ENCODE results near the gene PRPF6. TPM values are rescaled to one million over a fixed set of nuclear protein-coding genes. Genes with fewer than 3 reads are reported as not detected.

PRPF6 gene
- polyA plus RNA-seq, 4 donors, result 35.3 to 61.2 (median 48.1) TPM

GRCh38 chr20:64047968-64048401 lies 67.1 kb downstream of the PRPF6 start:
- Histone ChIP-seq H3K4me3 (ENCODE audit: low read depth in 1 of 3, low read length in 3 of 3) (peak overlapping the region in 2 of 3 donors; percentile 13 to 36), H3K27ac (ENCODE audit: low read depth in 1 of 3, low read length in 2 of 3) (no peak overlapping the region), H3K4me1 (ENCODE audit: control insufficient read depth in 3 of 3, insufficient read depth in 2 of 3, low read depth in 1 of 3, low read length in 2 of 3) (peaks cover 0 to 3% (median 3%) of the 10 kb centered on the region in 3 donors), H3K9me3 (ENCODE audit: control insufficient read depth in 2 of 2, insufficient read depth in 1 of 2, low read depth in 1 of 2, low read length in 1 of 2) (no peaks in the 10 kb centered on the region), H3K27me3 (ENCODE audit: control insufficient read depth in 3 of 3, insufficient read depth in 3 of 3, low read length in 3 of 3) (peaks cover 28 to 85% (median 42%) of the 10 kb centered on the region in 3 donors), H3K36me3 (ENCODE audit: control insufficient read depth in 3 of 3, insufficient read depth in 2 of 3, low read depth in 1 of 3, low read length in 3 of 3) (peaks cover 0 to 2% (median 0%) of the 10 kb centered on the region in 3 donors)
- 10 to 14% (median 10%) methylated on average over 34 to 49 of the region's 49 CpGs for WGBS, 3 donors
- no peak for DNase-seq
- FAIRE-seq, result no peak

GRCh38 chr20:64048402-64049044 lies 67.6 kb downstream of the PRPF6 start:
- Histone ChIP-seq H3K4me1 (ENCODE audit: control insufficient read depth in 3 of 3, insufficient read depth in 2 of 3, low read depth in 1 of 3, low read length in 2 of 3) (peaks cover 0 to 3% (median 3%) of the 10 kb centered on the region in 3 donors), H3K9me3 (ENCODE audit: control insufficient read depth in 2 of 2, insufficient read depth in 1 of 2, low read depth in 1 of 2, low read length in 1 of 2) (no peaks in the 10 kb centered on the region), H3K36me3 (ENCODE audit: control insufficient read depth in 3 of 3, insufficient read depth in 2 of 3, low read depth in 1 of 3, low read length in 3 of 3) (peaks cover 0 to 2% (median 0%) of the 10 kb centered on the region in 3 donors), H3K27me3 (ENCODE audit: control insufficient read depth in 3 of 3, insufficient read depth in 3 of 3, low read length in 3 of 3) (peaks cover 28 to 85% (median 42%) of the 10 kb centered on the region in 3 donors), H3K27ac (ENCODE audit: low read depth in 1 of 3, low read length in 2 of 3) (no peak overlapping the region), H3K4me3 (ENCODE audit: low read depth in 1 of 3, low read length in 3 of 3) (peak overlapping the region in 1 of 3 donors; percentile 36)
- 3 to 4% (median 4%) methylated on average over 44 to 101 of the region's 101 CpGs for WGBS, 3 donors
- FAIRE-seq (no peak), DNase-seq (no peak)

- DNase-seq, result peak in 1 of 2 donors; percentile 39
- peak within 1 kb of the TSS in 1 of 3 donors; percentile 78 for H3K27ac ChIP-seq (ENCODE audit: low read depth in 1 of 3, low read length in 2 of 3)
- no peaks in the 10 kb centered on the region for H3K9me3 ChIP-seq (ENCODE audit: control insufficient read depth in 2 of 2, insufficient read depth in 1 of 2, low read depth in 1 of 2, low read length in 1 of 2)
- 1% methylated on average over 19 to 109 of the region's 111 CpGs for WGBS, 3 donors
- no peak for FAIRE-seq
- H3K36me3 ChIP-seq (ENCODE audit: control insufficient read depth in 3 of 3, insufficient read depth in 2 of 3, low read depth in 1 of 3, low read length in 3 of 3), result peaks cover 0 to 2% (median 0%) of the 10 kb centered on the region in 3 donors
- peaks cover 28 to 86% (median 44%) of the 10 kb centered on the region in 3 donors for H3K27me3 ChIP-seq (ENCODE audit: control insufficient read depth in 3 of 3, insufficient read depth in 3 of 3, low read length in 3 of 3)
- peak within 1 kb of the TSS in 1 of 3 donors; percentile 36 for H3K4me3 ChIP-seq (ENCODE audit: low read depth in 1 of 3, low read length in 3 of 3)
- peaks cover 0 to 4% (median 3%) of the 10 kb centered on the region in 3 donors for H3K4me1 ChIP-seq (ENCODE audit: control insufficient read depth in 3 of 3, insufficient read depth in 2 of 3, low read depth in 1 of 3, low read length in 2 of 3)
Measured at GRCh38 chr20:64049060-64049877, 68.3 kb downstream of the PRPF6 start, which contains the start of gene SOX18. Gene SOX18, minus strand, starts transcription at chr20:64049639. Its CDS starts 123 bp downstream, at chr20:64049516.

GRCh38 chr20:64049878-64050260 lies 68.9 kb downstream of the PRPF6 start:
- peaks cover 28 to 84% (median 44%) of the 10 kb centered on the region in 3 donors for H3K27me3 ChIP-seq (ENCODE audit: control insufficient read depth in 3 of 3, insufficient read depth in 3 of 3, low read length in 3 of 3)
- H3K27ac ChIP-seq (ENCODE audit: low read depth in 1 of 3, low read length in 2 of 3), result peak overlapping the region in 1 of 3 donors; percentile 78
- peak overlapping the region in 1 of 3 donors; percentile 36 for H3K4me3 ChIP-seq (ENCODE audit: low read depth in 1 of 3, low read length in 3 of 3)
- WGBS, 3 donors, result 16 to 25% (median 23%) methylated on average over 15 to 16 of the region's 16 CpGs
- no peaks in the 10 kb centered on the region for H3K9me3 ChIP-seq (ENCODE audit: control insufficient read depth in 2 of 2, insufficient read depth in 1 of 2, low read depth in 1 of 2, low read length in 1 of 2)
- H3K4me1 ChIP-seq (ENCODE audit: control insufficient read depth in 3 of 3, insufficient read depth in 2 of 3, low read depth in 1 of 3, low read length in 2 of 3), result peaks cover 0 to 5% (median 3%) of the 10 kb centered on the region in 3 donors
- FAIRE-seq (no peak), DNase-seq (no peak)
- peaks cover 0 to 2% (median 0%) of the 10 kb centered on the region in 3 donors for H3K36me3 ChIP-seq (ENCODE audit: control insufficient read depth in 3 of 3, insufficient read depth in 2 of 3, low read depth in 1 of 3, low read length in 3 of 3)

- Histone ChIP-seq H3K36me3 (ENCODE audit: control insufficient read depth in 3 of 3, insufficient read depth in 2 of 3, low read depth in 1 of 3, low read length in 3 of 3) (peaks cover 0 to 2% (median 0%) of the 10 kb centered on the region in 3 donors), H3K9me3 (ENCODE audit: control insufficient read depth in 2 of 2, insufficient read depth in 1 of 2, low read depth in 1 of 2, low read length in 1 of 2) (no peaks in the 10 kb centered on the region), H3K27ac (ENCODE audit: low read depth in 1 of 3, low read length in 2 of 3) (peak overlapping the region in 1 of 3 donors; percentile 78), H3K4me3 (ENCODE audit: low read depth in 1 of 3, low read length in 3 of 3) (no peak overlapping the region), H3K4me1 (ENCODE audit: control insufficient read depth in 3 of 3, insufficient read depth in 2 of 3, low read depth in 1 of 3, low read length in 2 of 3) (peaks cover 0 to 5% (median 3%) of the 10 kb centered on the region in 3 donors), H3K27me3 (ENCODE audit: control insufficient read depth in 3 of 3, insufficient read depth in 3 of 3, low read length in 3 of 3) (peaks cover 28 to 83% (median 46%) of the 10 kb centered on the region in 3 donors)
- DNase-seq, result no peak
- WGBS, 3 donors, result 56 to 69% (median 57%) methylated on average over 21 to 23 of the region's 23 CpGs
- no peak for FAIRE-seq
Measured at GRCh38 chr20:64050261-64051032, 69.5 kb downstream of the PRPF6 start.

GRCh38 chr20:64051033-64051452 lies 70.1 kb downstream of the PRPF6 start:
- no peak for DNase-seq

GRCh38 chr20:64051561-64052325 lies 70.8 kb downstream of the PRPF6 start:
- Histone ChIP-seq H3K36me3 (ENCODE audit: control insufficient read depth in 3 of 3, insufficient read depth in 2 of 3, low read depth in 1 of 3, low read length in 3 of 3) (peaks cover 0 to 2% (median 0%) of the 10 kb centered on the region in 3 donors), H3K9me3 (ENCODE audit: control insufficient read depth in 2 of 2, insufficient read depth in 1 of 2, low read depth in 1 of 2, low read length in 1 of 2) (no peaks in the 10 kb centered on the region), H3K27ac (ENCODE audit: low read depth in 1 of 3, low read length in 2 of 3) (peak overlapping the region in 1 of 3 donors; percentile 78), H3K4me1 (ENCODE audit: control insufficient read depth in 3 of 3, insufficient read depth in 2 of 3, low read depth in 1 of 3, low read length in 2 of 3) (peaks cover 0 to 5% (median 3%) of the 10 kb centered on the region in 3 donors), H3K4me3 (ENCODE audit: low read depth in 1 of 3, low read length in 3 of 3) (no peak overlapping the region), H3K27me3 (ENCODE audit: control insufficient read depth in 3 of 3, insufficient read depth in 3 of 3, low read length in 3 of 3) (peaks cover 27 to 82% (median 41%) of the 10 kb centered on the region in 3 donors)
- FAIRE-seq, result no peak
- WGBS, 3 donors, result 67 to 72% (median 69%) methylated on average over 15 of the region's 15 CpGs
- no peak for DNase-seq

More at GRCh38 chr20:64051033-64051452, 70.1 kb downstream of the PRPF6 start:
- H3K27ac ChIP-seq (ENCODE audit: low read depth in 1 of 3, low read length in 2 of 3), result peak overlapping the region in 1 of 3 donors; percentile 78
- H3K27me3 ChIP-seq (ENCODE audit: control insufficient read depth in 3 of 3, insufficient read depth in 3 of 3, low read length in 3 of 3), result peaks cover 28 to 83% (median 45%) of the 10 kb centered on the region in 3 donors
- H3K4me3 ChIP-seq (ENCODE audit: low read depth in 1 of 3, low read length in 3 of 3), result no peak overlapping the region
- H3K4me1 ChIP-seq (ENCODE audit: control insufficient read depth in 3 of 3, insufficient read depth in 2 of 3, low read depth in 1 of 3, low read length in 2 of 3), result peaks cover 0 to 5% (median 3%) of the 10 kb centered on the region in 3 donors
- H3K36me3 ChIP-seq (ENCODE audit: control insufficient read depth in 3 of 3, insufficient read depth in 2 of 3, low read depth in 1 of 3, low read length in 3 of 3), result peaks cover 0 to 2% (median 0%) of the 10 kb centered on the region in 3 donors
- WGBS, 3 donors, result 61 to 75% (median 64%) methylated on average over 11 of the region's 11 CpGs
- H3K9me3 ChIP-seq (ENCODE audit: control insufficient read depth in 2 of 2, insufficient read depth in 1 of 2, low read depth in 1 of 2, low read length in 1 of 2), result no peaks in the 10 kb centered on the region
- no peak for FAIRE-seq
